Measurements from ENCODE around the gene ALOX12. TPM values are rescaled to one million over a fixed set of nuclear protein-coding genes. Genes with fewer than 3 reads are reported as not detected.
"Not testable (repeated sequence)": the region's sequence is repeated elsewhere in the genome, so short reads cannot be mapped to it uniquely, and the experiment has no call there.

The ALOX12 gene
- total RNA-seq, 2 experiments from 2014 or later, result not detected

DNA sequence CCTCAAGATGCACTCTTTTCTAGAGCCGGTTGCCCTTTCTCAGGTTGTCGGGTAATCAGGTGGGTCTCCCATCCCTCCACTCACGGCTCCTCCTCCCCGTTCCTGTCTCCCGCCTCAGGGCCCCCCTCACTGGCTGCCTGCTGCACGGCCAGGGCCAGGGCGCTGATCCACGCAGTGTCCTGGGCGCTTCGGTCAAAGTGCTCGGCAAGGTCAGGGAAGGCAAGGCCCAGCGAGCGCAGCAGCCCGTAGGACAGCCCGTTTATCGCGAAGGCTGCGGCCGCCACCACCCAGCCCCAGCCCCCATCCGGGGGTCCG is 47.3 kb downstream of the ALOX12 start:
- peaks cover 45% of the 10 kb centered on the region for H3K4me1 Mint-ChIP-seq (ENCODE audit: low read depth)
- intact Hi-C loops (cut with micrococcal nuclease), result loop anchor here (1.0 to 10.0 kb wide), 2 partner anchors 8 to 532 kb away; partner anchors contain the start of gene CD68
- no peaks in the 10 kb centered on the region for H3K9me3 Mint-ChIP-seq
- no peaks in the 10 kb centered on the region for H3K36me3 Mint-ChIP-seq (ENCODE audit: low read depth)
- H3K27me3 Mint-ChIP-seq (ENCODE audit: low read depth), result no peaks in the 10 kb centered on the region
- H3K4me3 Mint-ChIP-seq, result peak overlapping the region; percentile 70
- DNase-seq, result no peak
- H3K27ac Mint-ChIP-seq, result no peak overlapping the region
- CTCF ChIA-PET, result interaction anchor here (0.8 to 12.1 kb wide), 3 partner anchors 92 to 178 kb away, joined by 3 to 238 read pairs (median 4); no protein-coding TSS in a partner anchor

- Mint-ChIP-seq H3K9me3 (no peaks in the 10 kb centered on the region), H3K4me3 (peak within 1 kb of the TSS; percentile 70), H3K4me1 (ENCODE audit: low read depth) (peaks cover 40% of the 10 kb centered on the region), H3K27ac (no peak within 1 kb of the TSS), H3K27me3 (ENCODE audit: low read depth) (no peaks in the 10 kb centered on the region), H3K36me3 (ENCODE audit: low read depth) (no peaks in the 10 kb centered on the region)
- DNase-seq, result peak; percentile 55
- CTCF ChIA-PET, result interaction anchor here (0.8 to 12.1 kb wide), 4 partner anchors 92 to 177 kb away, joined by 3 to 238 read pairs (median 4); no protein-coding TSS in a partner anchor
- intact Hi-C loops (cut with micrococcal nuclease), result loop anchor here (1.0 to 10.0 kb wide), 2 partner anchors 8 to 531 kb away; partner anchors contain the start of gene CD68
These were observed 47.8 kb downstream of the ALOX12 start, which contains the start of gene SLC16A11 for GRCh38 chr17:7043497-7044198. Gene SLC16A11 (minus strand): TSS chr17:7044092. CDS start chr17:7043513, 579 bp downstream.

- Mint-ChIP-seq H3K4me3 (peak overlapping the region; percentile 52), H3K9me3 (no peaks in the 10 kb centered on the region), H3K27ac (no peak overlapping the region), H3K36me3 (ENCODE audit: low read depth) (no peaks in the 10 kb centered on the region), H3K27me3 (ENCODE audit: low read depth) (no peaks in the 10 kb centered on the region), H3K4me1 (ENCODE audit: low read depth) (peaks cover 36% of the 10 kb centered on the region)
- DNase-seq, result peak; percentile 67
- intact Hi-C loops (cut with micrococcal nuclease), result loop anchor here (1.0 to 10.0 kb wide), 6 partner anchors 87 to 529 kb away; partner anchors contain the start of genes CD68 and SLC2A4
- CTCF ChIA-PET, result interaction anchor here (0.7 to 12.1 kb wide), 25 partner anchors 9 to 530 kb away, joined by 3 to 238 read pairs (median 4); partner anchors contain the start of genes BCL6B and SLC16A13
These were observed 49.8 kb downstream of the ALOX12 start for GRCh38 chr17:7045492-7046126.

DNA sequence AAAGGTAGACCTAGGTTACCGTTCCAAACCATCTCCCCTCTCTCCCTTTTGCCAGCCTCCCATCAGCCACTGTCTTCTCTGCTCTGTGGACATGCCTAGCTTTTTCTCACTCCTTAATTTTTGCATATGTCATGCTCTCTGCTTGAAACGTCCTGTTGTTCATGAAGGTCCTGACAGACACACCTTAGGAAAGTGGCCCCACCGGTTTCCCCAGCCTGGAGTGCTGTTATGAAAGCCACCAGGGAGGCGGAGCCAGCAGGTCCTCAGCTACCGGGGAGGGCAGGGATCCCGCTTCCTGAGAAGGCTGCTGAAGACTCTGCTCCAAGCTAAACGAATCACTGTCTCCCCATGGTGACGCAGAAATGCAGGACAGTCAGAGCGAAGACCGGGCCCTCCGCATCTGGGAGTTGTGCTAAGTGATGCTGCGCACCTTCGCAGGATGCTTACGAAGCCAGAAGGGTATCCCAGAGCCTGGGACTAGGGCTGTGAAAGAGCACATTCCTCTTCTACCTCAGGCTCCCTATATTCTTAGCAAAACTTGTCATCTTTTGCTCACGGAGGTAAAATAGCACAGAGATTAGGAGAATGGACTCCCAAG is 50.4 kb downstream of the ALOX12 start:
- Mint-ChIP-seq H3K9me3 (no peaks in the 10 kb centered on the region), H3K27me3 (ENCODE audit: low read depth) (no peaks in the 10 kb centered on the region), H3K27ac (peak overlapping the region; percentile 52), H3K4me1 (ENCODE audit: low read depth) (peaks cover 36% of the 10 kb centered on the region), H3K36me3 (ENCODE audit: low read depth) (no peaks in the 10 kb centered on the region), H3K4me3 (peak overlapping the region; percentile 52)
- CTCF ChIA-PET, result interaction anchor here (0.7 to 12.1 kb wide), 21 partner anchors 10 to 529 kb away, joined by 3 to 238 read pairs (median 4); partner anchors contain the start of gene SLC16A13
- intact Hi-C loops (cut with micrococcal nuclease), result loop anchor here (2.0 to 10.0 kb wide), 5 partner anchors 87 to 529 kb away; partner anchors contain the start of genes CD68 and SLC2A4
- peak; percentile 61 for DNase-seq

- H3K27ac Mint-ChIP-seq, result peak overlapping the region; percentile 52
- H3K27me3 Mint-ChIP-seq (ENCODE audit: low read depth); H3K9me3 Mint-ChIP-seq; H3K36me3 Mint-ChIP-seq (ENCODE audit: low read depth): not testable (repeated sequence)
- peak overlapping the region; percentile 52 for H3K4me3 Mint-ChIP-seq
- intact Hi-C loops (cut with micrococcal nuclease), result loop anchor here (1.0 to 10.0 kb wide), 6 partner anchors 13 to 528 kb away; partner anchors contain the start of genes CD68 and SLC2A4
- CTCF ChIA-PET, result interaction anchor here (0.7 to 12.1 kb wide), 11 partner anchors 10 to 169 kb away, joined by 3 to 238 read pairs (median 4); partner anchors contain the start of gene SLC16A13
- peak; percentile 83 for DNase-seq
- peaks cover 30% of the 10 kb centered on the region for H3K4me1 Mint-ChIP-seq (ENCODE audit: low read depth)
These were observed 51.0 kb downstream of the ALOX12 start for GRCh38 chr17:7046725-7047397.

GRCh38 chr17:7047566-7047965 is 51.7 kb downstream of the ALOX12 start:
- Mint-ChIP-seq H3K27me3 (ENCODE audit: low read depth) (no peaks in the 10 kb centered on the region), H3K36me3 (ENCODE audit: low read depth) (no peaks in the 10 kb centered on the region), H3K4me1 (ENCODE audit: low read depth) (peaks cover 26% of the 10 kb centered on the region), H3K27ac (no peak overlapping the region), H3K4me3 (no peak overlapping the region), H3K9me3 (no peaks in the 10 kb centered on the region)
- CTCF ChIA-PET, result interaction anchor here (0.7 to 12.1 kb wide), 9 partner anchors 12 to 133 kb away, joined by 3 to 238 read pairs (median 3); no protein-coding TSS in a partner anchor
- peak; percentile 61 for DNase-seq
- intact Hi-C loops (cut with micrococcal nuclease), result loop anchor here (1.0 to 10.0 kb wide), 6 partner anchors 13 to 527 kb away; partner anchors contain the start of genes CD68 and SLC2A4

DNA sequence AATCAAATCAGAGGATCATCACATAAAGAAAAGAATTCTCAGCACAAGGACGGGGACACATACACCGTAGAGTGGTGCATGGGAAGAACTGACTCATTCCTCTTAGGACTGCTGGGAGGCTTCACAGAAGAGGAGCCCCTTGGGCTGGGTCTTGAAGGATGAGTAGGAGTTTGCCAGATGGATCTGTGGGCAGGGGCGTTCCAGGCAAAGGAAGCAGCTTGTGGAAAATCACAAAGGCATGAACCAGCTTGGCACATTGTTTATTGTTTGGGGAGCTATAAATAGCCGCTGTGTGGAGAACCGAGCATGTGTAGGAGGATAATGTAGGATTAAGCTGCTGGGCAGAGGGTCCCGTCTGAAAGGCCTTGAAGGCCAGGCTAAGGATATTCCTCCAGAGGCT is 53.1 kb downstream of the ALOX12 start:
- H3K4me1 Mint-ChIP-seq (ENCODE audit: low read depth), result peaks cover 18% of the 10 kb centered on the region
- DNase-seq, result no peak
- intact Hi-C loops (cut with micrococcal nuclease), result loop anchor here (5.0 to 10.0 kb wide), 2 partner anchors 233 to 526 kb away; partner anchors contain the start of genes CD68 and SLC2A4
- no peak overlapping the region for H3K4me3 Mint-ChIP-seq
- CTCF ChIA-PET, result interaction anchor here (0.8 to 12.1 kb wide), 4 partner anchors 9 to 128 kb away, joined by 3 to 238 read pairs (median 3); no protein-coding TSS in a partner anchor
- no peaks in the 10 kb centered on the region for H3K9me3 Mint-ChIP-seq
- no peak overlapping the region for H3K27ac Mint-ChIP-seq
- no peaks in the 10 kb centered on the region for H3K27me3 Mint-ChIP-seq (ENCODE audit: low read depth)
- H3K36me3 Mint-ChIP-seq (ENCODE audit: low read depth), result no peaks in the 10 kb centered on the region

- peaks cover 17% of the 10 kb centered on the region for H3K4me1 Mint-ChIP-seq (ENCODE audit: low read depth)
- DNase-seq; H3K27ac Mint-ChIP-seq; H3K4me3 Mint-ChIP-seq; H3K36me3 Mint-ChIP-seq (ENCODE audit: low read depth); H3K9me3 Mint-ChIP-seq; H3K27me3 Mint-ChIP-seq (ENCODE audit: low read depth); intact Hi-C loops (cut with micrococcal nuclease): not testable (repeated sequence)
- CTCF ChIA-PET, result interaction anchor here (0.6 to 12.1 kb wide), 5 partner anchors 9 to 127 kb away, joined by 3 to 238 read pairs (median 6); no protein-coding TSS in a partner anchor
These were observed 54.7 kb downstream of the ALOX12 start for GRCh38 chr17:7050583-7050982.

- H3K4me1 Mint-ChIP-seq (ENCODE audit: low read depth), result peaks cover 21% of the 10 kb centered on the region
- H3K27ac Mint-ChIP-seq, result no peak overlapping the region
- H3K9me3 Mint-ChIP-seq, result no peaks in the 10 kb centered on the region
- DNase-seq, result no peak
- CTCF ChIA-PET, result interaction anchor here (0.7 kb wide), 1 partner anchor 496 kb away, joined by 6 read pairs; no protein-coding TSS in a partner anchor
- H3K27me3 Mint-ChIP-seq (ENCODE audit: low read depth), result no peaks in the 10 kb centered on the region
- intact Hi-C loops (cut with micrococcal nuclease), result no loop called here
- H3K36me3 Mint-ChIP-seq (ENCODE audit: low read depth), result no peaks in the 10 kb centered on the region
- H3K4me3 Mint-ChIP-seq, result no peak overlapping the region
These were observed 60.5 kb downstream of the ALOX12 start for GRCh38 chr17:7056386-7056785.

DNA sequence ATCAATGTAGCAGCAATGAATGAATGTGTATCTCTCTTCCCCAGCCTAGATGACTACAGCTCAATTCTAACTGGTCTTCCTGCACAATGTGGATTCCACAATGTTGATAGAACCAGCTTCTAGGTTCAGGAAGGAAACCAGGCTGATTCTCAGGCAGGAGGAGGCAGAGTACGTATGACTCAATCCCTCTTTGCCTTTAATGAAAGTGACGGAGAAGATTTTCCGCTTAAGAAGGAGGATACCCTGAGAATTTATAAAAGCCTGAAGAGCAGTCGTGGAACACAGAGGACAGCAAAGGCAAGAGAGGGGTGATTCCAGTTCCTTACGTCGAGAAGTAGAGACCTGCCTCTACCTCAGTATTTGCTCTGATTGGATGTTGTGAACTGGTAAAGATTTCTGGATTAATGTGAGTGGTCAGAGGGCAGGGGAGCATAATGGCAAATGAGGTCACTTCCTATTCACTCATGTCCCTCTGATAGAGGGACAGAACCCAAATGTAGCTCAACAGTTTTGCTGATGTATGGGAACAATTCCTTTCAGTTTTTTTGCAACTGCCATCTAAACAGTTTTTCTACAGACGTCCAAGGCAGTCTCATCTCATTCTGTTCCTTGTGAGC is 63.1 kb downstream of the ALOX12 start:
- no peak overlapping the region for H3K4me3 Mint-ChIP-seq
- intact Hi-C loops (cut with micrococcal nuclease), result no loop called here
- no peaks in the 10 kb centered on the region for H3K9me3 Mint-ChIP-seq
- H3K27me3 Mint-ChIP-seq (ENCODE audit: low read depth), result peaks cover 2% of the 10 kb centered on the region
- peaks cover 24% of the 10 kb centered on the region for H3K4me1 Mint-ChIP-seq (ENCODE audit: low read depth)
- H3K27ac Mint-ChIP-seq, result no peak overlapping the region
- DNase-seq, result no peak
- no peaks in the 10 kb centered on the region for H3K36me3 Mint-ChIP-seq (ENCODE audit: low read depth)
- CTCF ChIA-PET, result interaction anchor here (0.8 to 3.6 kb wide), 4 partner anchors 8 to 74 kb away, joined by 3 to 16 read pairs (median 6); no protein-coding TSS in a partner anchor
